Stimulated activated CD8-positive, alpha-beta memory T cell treated with anti-CD3 and anti-CD28 coated beads, Interleukin-7, amount 100 ng/mL, for 48 hours (primary cell): ENCODE data around the gene GALNT8.

Experiments used
- DNase-seq, 2 donors: peaks; one replicate each; pipeline ENCODE4 v3.0.0-alpha.2; 2020; ENCODE audit warnings: low read depth in 1 of 2; ENCODE audit errors: extremely low read depth in 1 of 2

The GALNT8 gene

DNA sequence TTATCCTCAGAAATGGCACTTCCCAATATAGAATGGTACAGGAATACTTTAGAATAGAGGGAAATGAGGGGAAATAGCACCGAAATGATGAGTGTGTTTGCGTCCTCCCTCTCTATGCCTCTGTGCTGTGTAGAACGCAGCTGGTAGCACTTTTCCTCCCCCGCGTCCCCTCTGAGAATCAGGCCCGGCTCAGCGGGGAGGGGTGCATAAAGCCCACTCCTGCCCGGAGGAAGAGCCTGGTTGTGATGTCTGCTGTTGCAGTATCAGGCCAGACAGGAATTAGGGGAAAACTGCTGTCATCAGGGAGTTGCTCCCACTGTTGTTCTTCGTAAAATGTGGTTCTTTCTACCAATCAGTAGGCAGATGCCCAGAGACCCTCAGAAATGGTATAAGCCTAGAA lies 76.0 kb downstream of the GALNT8 start:
- DNase-seq = no peak

- DNase-seq = no peak
These were observed 76.7 kb downstream of the GALNT8 start for GRCh38 chr12:4796694-4797482.

- DNase-seq = no peak
These were observed 80.4 kb downstream of the GALNT8 start for GRCh38 chr12:4800555-4800954.

GRCh38 chr12:4802841-4803240 lies 82.6 kb downstream of the GALNT8 start:
- DNase-seq = no peak

- peak in 1 of 2 donors; percentile 27 for DNase-seq
These were observed 86.4 kb downstream of the GALNT8 start for GRCh38 chr12:4806439-4807115.

- DNase-seq = no peak
These were observed 87.0 kb downstream of the GALNT8 start for GRCh38 chr12:4807116-4807783.

- no peak for DNase-seq
These were observed 87.6 kb downstream of the GALNT8 start for GRCh38 chr12:4807813-4808212.

- DNase-seq = no peak
These were observed 88.8 kb downstream of the GALNT8 start for GRCh38 chr12:4809013-4809448.

GRCh38 chr12:4809449-4810218 lies 89.4 kb downstream of the GALNT8 start:
- DNase-seq = peak in 1 of 2 donors; percentile 22

GRCh38 chr12:4810219-4810671 lies 90.0 kb downstream of the GALNT8 start:
- DNase-seq = no peak

DNA sequence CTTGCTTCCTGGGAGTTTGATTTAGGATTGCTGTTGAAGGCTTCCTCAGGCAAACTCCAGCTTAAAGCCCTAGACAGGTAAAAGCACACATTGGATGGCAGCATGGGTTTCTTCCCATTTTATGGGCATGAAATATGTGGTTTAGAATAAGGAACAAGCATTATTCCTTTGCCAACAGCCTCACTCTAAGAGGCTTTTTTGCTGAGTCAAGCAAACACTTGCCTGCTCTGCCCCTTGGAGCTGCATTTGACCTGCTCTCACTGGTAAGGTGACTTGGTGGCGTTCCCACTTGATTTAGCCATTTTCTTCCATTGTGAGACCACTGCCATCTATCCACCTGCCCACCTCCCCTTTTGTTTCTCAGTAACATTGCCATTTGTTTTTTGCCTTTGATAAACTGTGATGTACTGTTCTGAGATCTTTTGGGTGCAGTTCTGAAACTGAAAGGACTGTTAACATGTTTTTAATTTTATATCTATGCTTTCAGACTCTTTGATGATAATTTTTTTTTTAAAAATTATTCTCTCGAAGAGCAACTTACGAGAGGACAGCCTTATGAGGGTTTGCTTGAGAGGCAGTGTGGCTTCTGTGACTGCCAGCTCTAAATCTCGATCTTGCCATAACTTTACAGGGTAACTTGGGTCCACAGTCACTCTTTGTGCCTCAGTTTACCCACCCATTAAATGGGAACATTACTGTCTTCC lies 92.6 kb downstream of the GALNT8 start:
- no peak for DNase-seq

DNA sequence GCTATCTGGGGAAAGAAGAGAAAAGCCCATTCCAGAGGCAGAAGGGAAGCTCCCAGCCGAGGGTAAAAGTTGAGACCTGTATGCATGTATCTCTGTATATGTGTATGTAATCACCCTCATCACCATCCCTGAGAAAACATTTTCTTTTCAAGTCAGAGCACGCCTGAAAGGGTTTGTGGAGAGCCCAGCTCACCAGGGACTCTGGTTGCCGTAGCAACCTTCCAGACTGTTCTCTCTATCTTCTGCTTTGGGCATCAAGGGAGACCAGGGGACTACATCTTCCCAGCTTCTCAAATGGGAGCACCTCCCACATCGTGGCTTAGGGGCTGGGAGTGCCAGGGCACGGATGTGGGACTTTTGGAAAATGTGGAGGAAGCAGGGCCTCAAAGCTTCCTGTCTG lies 93.5 kb downstream of the GALNT8 start:
- no peak for DNase-seq

DNA sequence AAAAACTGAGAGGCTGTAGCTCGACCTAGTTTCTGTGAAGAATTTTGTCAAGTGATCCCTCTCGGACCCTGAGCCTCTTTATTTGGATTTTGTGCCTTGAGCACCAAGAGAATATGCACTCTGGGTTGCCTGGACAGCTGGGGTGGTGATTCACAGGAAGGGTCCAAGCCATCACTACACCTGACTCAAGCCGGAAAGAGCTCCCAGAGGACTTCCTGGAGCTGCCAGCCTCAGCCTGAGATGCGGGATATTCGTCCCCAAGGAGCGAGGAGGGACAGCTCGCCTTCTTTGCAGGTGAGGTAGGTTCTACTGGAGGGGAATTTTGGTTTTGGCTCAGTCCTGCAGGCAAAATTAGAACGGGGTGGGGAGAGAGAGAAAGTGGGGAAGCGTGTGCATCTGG lies 94.3 kb downstream of the GALNT8 start:
- no peak for DNase-seq

GRCh38 chr12:4816744-4817525 lies 96.7 kb downstream of the GALNT8 start:
- no peak for DNase-seq

DNA sequence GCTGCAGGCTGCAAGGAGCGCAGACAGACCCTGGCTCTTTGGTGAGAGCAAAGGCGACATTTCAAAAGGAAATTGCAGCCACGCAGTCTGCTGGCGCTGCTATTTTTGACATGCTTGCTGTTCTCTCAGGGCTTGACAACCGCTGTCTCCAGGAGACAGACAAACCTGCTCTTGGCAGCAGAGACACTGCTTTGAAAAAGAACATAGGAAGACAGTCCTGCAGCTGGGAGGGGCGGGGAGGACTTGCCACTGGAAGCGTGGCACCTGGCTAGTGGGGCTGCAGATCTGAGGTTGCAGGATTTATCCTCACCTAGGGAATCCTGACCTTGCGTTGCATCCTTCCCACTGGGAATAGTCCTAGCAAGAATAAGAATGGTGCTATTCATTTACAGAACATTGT lies 97.7 kb downstream of the GALNT8 start:
- DNase-seq = no peak

GRCh38 chr12:4819654-4820053 lies 99.5 kb downstream of the GALNT8 start:
- DNase-seq = no peak

- no peak for DNase-seq
These were observed 100.8 kb downstream of the GALNT8 start for GRCh38 chr12:4820971-4821370.
